Ishikawa (cell line): ENCODE results near the gene HEPH.

ENCODE experiments used
- CEBPB ChIP-seq: IDR thresholded peaks from 2 replicates; pipeline ENCODE4 v1.6.1; 2012
- CREB1 ChIP-seq: IDR thresholded peaks from 2 replicates; pipeline ENCODE4 v1.6.1; 2012; ENCODE audit warnings: low read depth
- EGR1 ChIP-seq: IDR thresholded peaks from 2 replicates; pipeline ENCODE4 v1.6.1; 2012
- EP300 ChIP-seq: IDR thresholded peaks from 2 replicates; pipeline ENCODE4 v1.6.1; 2012; ENCODE audit warnings: borderline replicate concordance
- MAX ChIP-seq: IDR thresholded peaks from 2 replicates; pipeline ENCODE4 v1.6.1; 2012
- NFIC ChIP-seq: IDR thresholded peaks from 2 replicates; pipeline ENCODE4 v1.6.1; 2012
- RAD21 ChIP-seq: IDR thresholded peaks from 2 replicates; pipeline ENCODE4 v1.6.1; 2012; ENCODE audit warnings: low read depth
- TAF1 ChIP-seq: IDR thresholded peaks from 2 replicates; pipeline ENCODE4 v1.6.1; 2012; ENCODE audit warnings: low read depth, mild to moderate bottlenecking
- TEAD4 ChIP-seq: IDR thresholded peaks from 2 replicates; pipeline ENCODE4 v1.6.1; 2012
- YY1 ChIP-seq: IDR thresholded peaks from 2 replicates; pipeline ENCODE4 v1.6.1; 2012; ENCODE audit warnings: low read depth
- ZBTB7A ChIP-seq: IDR thresholded peaks from 2 replicates; pipeline ENCODE4 v1.6.1; 2012; ENCODE audit warnings: low read depth
- TF ChIP-seq, protein P1 (sequence below): IDR thresholded peaks from 2 replicates; pipeline ENCODE4 v1.6.1; 2012; ENCODE audit warnings: low read depth, mild to moderate bottlenecking
- TF ChIP-seq, protein P2 (sequence below): IDR thresholded peaks from 2 replicates; pipeline ENCODE4 v1.6.1; 2012

DNA sequence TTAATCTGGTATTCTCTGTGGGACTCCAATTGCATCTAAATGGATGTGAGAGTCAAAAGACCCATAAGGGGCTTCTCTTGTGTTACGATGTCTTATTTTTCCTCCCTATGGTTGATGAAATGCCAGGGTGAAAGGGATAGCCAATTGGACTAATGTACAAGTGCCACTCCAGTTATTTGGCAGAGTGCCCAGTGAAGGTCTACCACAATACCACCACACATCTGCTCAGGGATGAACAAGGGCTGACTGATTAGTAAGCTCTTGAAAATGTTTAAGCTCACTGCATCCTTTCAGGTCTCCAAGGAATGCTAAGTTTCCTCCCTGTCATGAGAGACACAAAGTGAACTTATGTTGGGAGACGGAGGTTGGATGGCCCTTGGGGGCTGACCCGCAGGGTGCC, 57.8 kb downstream of the HEPH start:
- TF ChIP-seq YY1 (no peak), EP300 (no peak), ZBTB7A (no peak), EGR1 (no peak), TEAD4 (no peak), NFIC (no peak), CEBPB (no peak), TAF1 (no peak), MAX (no peak), CREB1 (no peak), RAD21 (no peak)
- TF ChIP-seq, protein P1, sequence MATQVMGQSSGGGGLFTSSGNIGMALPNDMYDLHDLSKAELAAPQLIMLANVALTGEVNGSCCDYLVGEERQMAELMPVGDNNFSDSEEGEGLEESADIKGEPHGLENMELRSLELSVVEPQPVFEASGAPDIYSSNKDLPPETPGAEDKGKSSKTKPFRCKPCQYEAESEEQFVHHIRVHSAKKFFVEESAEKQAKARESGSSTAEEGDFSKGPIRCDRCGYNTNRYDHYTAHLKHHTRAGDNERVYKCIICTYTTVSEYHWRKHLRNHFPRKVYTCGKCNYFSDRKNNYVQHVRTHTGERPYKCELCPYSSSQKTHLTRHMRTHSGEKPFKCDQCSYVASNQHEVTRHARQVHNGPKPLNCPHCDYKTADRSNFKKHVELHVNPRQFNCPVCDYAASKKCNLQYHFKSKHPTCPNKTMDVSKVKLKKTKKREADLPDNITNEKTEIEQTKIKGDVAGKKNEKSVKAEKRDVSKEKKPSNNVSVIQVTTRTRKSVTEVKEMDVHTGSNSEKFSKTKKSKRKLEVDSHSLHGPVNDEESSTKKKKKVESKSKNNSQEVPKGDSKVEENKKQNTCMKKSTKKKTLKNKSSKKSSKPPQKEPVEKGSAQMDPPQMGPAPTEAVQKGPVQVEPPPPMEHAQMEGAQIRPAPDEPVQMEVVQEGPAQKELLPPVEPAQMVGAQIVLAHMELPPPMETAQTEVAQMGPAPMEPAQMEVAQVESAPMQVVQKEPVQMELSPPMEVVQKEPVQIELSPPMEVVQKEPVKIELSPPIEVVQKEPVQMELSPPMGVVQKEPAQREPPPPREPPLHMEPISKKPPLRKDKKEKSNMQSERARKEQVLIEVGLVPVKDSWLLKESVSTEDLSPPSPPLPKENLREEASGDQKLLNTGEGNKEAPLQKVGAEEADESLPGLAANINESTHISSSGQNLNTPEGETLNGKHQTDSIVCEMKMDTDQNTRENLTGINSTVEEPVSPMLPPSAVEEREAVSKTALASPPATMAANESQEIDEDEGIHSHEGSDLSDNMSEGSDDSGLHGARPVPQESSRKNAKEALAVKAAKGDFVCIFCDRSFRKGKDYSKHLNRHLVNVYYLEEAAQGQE, result no peak
- TF ChIP-seq, protein P2, sequence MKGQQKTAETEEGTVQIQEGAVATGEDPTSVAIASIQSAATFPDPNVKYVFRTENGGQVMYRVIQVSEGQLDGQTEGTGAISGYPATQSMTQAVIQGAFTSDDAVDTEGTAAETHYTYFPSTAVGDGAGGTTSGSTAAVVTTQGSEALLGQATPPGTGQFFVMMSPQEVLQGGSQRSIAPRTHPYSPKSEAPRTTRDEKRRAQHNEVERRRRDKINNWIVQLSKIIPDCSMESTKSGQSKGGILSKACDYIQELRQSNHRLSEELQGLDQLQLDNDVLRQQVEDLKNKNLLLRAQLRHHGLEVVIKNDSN, result no peak
